T-cell (primary cell): Measurements from ENCODE around the gene ERAP2. TPM values are rescaled to one million over a fixed set of nuclear protein-coding genes. Genes with fewer than 3 reads are reported as not detected.

Experiments used
- ATAC-seq, 4 experiments: fragments of 200-7000 bp in 3 of 4; fragments of 150-1000 bp in 1 of 4; cut with Tn5 transposase; replicated peaks in 1 of 4; 1 replicate in 3 of 4; 2 replicates in 1 of 4; pipeline ENCODE4 v1.10.0; 2021; ENCODE audit warnings: moderate library complexity in 3 of 4, mild to moderate bottlenecking in 2 of 4, moderate number of reproducible peaks in 1 of 4
- CTCF ChIA-PET, 2 donors: fragments of 300-600 bp; sonication (Branson Sonifier 250); formaldehyde crosslinking; loops; one replicate each; lab custom pipeline; 2022; ENCODE audit warnings: antibody characterized with exemption in 2 of 2; lab: Charles Lee
- POLR2A ChIA-PET, 2 donors: fragments of 300-600 bp; sonication (Branson Sonifier 250); formaldehyde crosslinking; loops; one replicate each; lab custom pipeline; 2022; ENCODE audit warnings: antibody characterized with exemption in 2 of 2; lab: Charles Lee
- DNase-seq, 35 experiments: peaks; one replicate each; pipeline versions ENCODE4 v3.0.0 to v3.0.0-alpha.2; 2013 to 2023
- H3K27ac ChIP-seq: one replicate; pipeline ENCODE4 v1.5.1; 2013; ENCODE audit warnings: low read length
- H3K27me3 ChIP-seq, 2 experiments: replicated peaks in 1 of 2; 1 replicate in 1 of 2; 2 replicates in 1 of 2; pipeline versions ENCODE4 v1.6.1 to v1.7.0; 2013; ENCODE audit warnings: low read length in 1 of 2, mixed read lengths in 1 of 2; ENCODE audit not compliant: control insufficient read depth in 2 of 2, insufficient read depth in 2 of 2; ENCODE audit errors: extremely low read depth in 1 of 2
- H3K36me3 ChIP-seq, 2 donors: 1 replicate in 1 of 2; 2 replicates in 1 of 2; pipeline versions ENCODE4 v1.6.1 to v1.7.0; 2013; ENCODE audit warnings: low read length in 1 of 2; ENCODE audit not compliant: control insufficient read depth in 2 of 2, insufficient read depth in 1 of 2; ENCODE audit errors: extremely low read depth in 1 of 2
- H3K4me1 ChIP-seq, 2 experiments: 1 replicate in 1 of 2; 2 replicates in 1 of 2; pipeline versions ENCODE4 v1.6.1 to v1.7.0; 2013; ENCODE audit warnings: low read length in 2 of 2, mixed read lengths in 1 of 2; ENCODE audit not compliant: insufficient read depth in 2 of 2, control insufficient read depth in 1 of 2; ENCODE audit errors: extremely low read depth in 1 of 2
- H3K4me3 ChIP-seq, 2 donors: 1 replicate in 1 of 2; 2 replicates in 1 of 2; pipeline versions ENCODE4 v1.5.1 to v1.7.0; 2013; ENCODE audit warnings: mild to moderate bottlenecking in 2 of 2, low read length in 1 of 2, moderate library complexity in 1 of 2; ENCODE audit not compliant: control insufficient read depth in 1 of 2; ENCODE audit errors: extremely low read depth in 1 of 2
- H3K9me3 ChIP-seq: 2 replicates; pipeline ENCODE4 v1.7.0; 2013
- H3K27ac Mint-ChIP-seq, 2 donors: one replicate each; pipeline ENCODE4 v1.8.0; 2020 to 2021; ENCODE audit warnings: mild to moderate bottlenecking in 2 of 2, mixed read lengths in 2 of 2
- H3K27me3 Mint-ChIP-seq, 2 donors: one replicate each; pipeline ENCODE4 v1.8.0; 2021 to 2022; ENCODE audit warnings: mixed read lengths in 2 of 2
- H3K36me3 Mint-ChIP-seq: one replicate; pipeline ENCODE4 v1.8.0; 2021; ENCODE audit warnings: mixed read lengths
- H3K4me1 Mint-ChIP-seq, 3 donors: one replicate each; pipeline ENCODE4 v1.8.0; 2020 to 2022; ENCODE audit warnings: mixed read lengths in 3 of 3, mild to moderate bottlenecking in 1 of 3
- H3K4me3 Mint-ChIP-seq, 3 donors: one replicate each; pipeline ENCODE4 v1.8.0; 2020 to 2022; ENCODE audit warnings: mild to moderate bottlenecking in 3 of 3, mixed read lengths in 3 of 3, moderate library complexity in 3 of 3
- H3K9me3 Mint-ChIP-seq, 3 donors: one replicate each; pipeline ENCODE4 v1.8.0; 2020 to 2022; ENCODE audit warnings: mixed read lengths in 3 of 3
- WGBS: methylation state at CpG from one replicate; pipeline ENCODE4 v1.1.5; 2013; ENCODE audit warnings: missing lambda C conversion rate; ENCODE audit not compliant: insufficient coverage; 5-methylcytosine and 5-hydroxymethylcytosine counted together
- total RNA-seq, 35 experiments: library from RNA in 6 of 35; stranded (reverse) in 6 of 35; fragments of 120-200 nt in 1 of 35; gene quantifications; one replicate each; pipeline versions ENCODE4 v1.2.1 to v1.2.4 and lab custom pipeline; 2013 to 2026

The ERAP2 gene
- total RNA-seq, 5 donors from 2014 or later (not counting 1 experiment from before 2014, with no cell fraction given): 40.4 to 162 (median 71.6) TPM

GRCh38 chr5:96880444-96881164 is 4.3 kb downstream of the ERAP2 start:
- no peaks in the 10 kb centered on the region for H3K27me3 Mint-ChIP-seq
- no peak for ATAC-seq
- H3K4me1 Mint-ChIP-seq: peaks cover 77 to 84% (median 79%) of the 10 kb centered on the region in 3 donors
- no peak for DNase-seq
- CTCF ChIA-PET: interaction anchor here in 1 of 2 donors (2.6 kb wide), 1 partner anchor 12 kb away, joined by 10 read pairs; no protein-coding TSS in a partner anchor
- Histone ChIP-seq H3K27me3 (no peaks in the 10 kb centered on the region), H3K4me3 (peak overlapping the region in 1 of 2 donors; percentile 3), H3K36me3 (peaks cover 0 to 57% of the 10 kb centered on the region in 2 donors), H3K9me3 (no peaks in the 10 kb centered on the region), H3K4me1 (peaks cover 66 to 67% of the 10 kb centered on the region in 2 experiments), H3K27ac (peak overlapping the region; percentile 10)
- POLR2A ChIA-PET: no interaction called here
- peaks cover 57% of the 10 kb centered on the region for H3K36me3 Mint-ChIP-seq
- H3K27ac Mint-ChIP-seq: peak overlapping the region; percentile 71 to 82
- H3K9me3 Mint-ChIP-seq: no peaks in the 10 kb centered on the region
- 80% methylated on average over 3 of the region's 4 CpGs for WGBS
- H3K4me3 Mint-ChIP-seq: peak overlapping the region; percentile 71 to 77 (median 72)

GRCh38 chr5:96881511-96882115 is 5.3 kb downstream of the ERAP2 start:
- peaks cover 64% of the 10 kb centered on the region for H3K36me3 Mint-ChIP-seq
- Histone ChIP-seq H3K4me3 (peak overlapping the region; percentile 3 to 32), H3K36me3 (peaks cover 0 to 59% of the 10 kb centered on the region in 2 donors), H3K9me3 (no peaks in the 10 kb centered on the region), H3K4me1 (peaks cover 70 to 71% of the 10 kb centered on the region in 2 experiments), H3K27me3 (no peaks in the 10 kb centered on the region), H3K27ac (peak overlapping the region; percentile 11)
- no peaks in the 10 kb centered on the region for H3K9me3 Mint-ChIP-seq
- ChIA-PET POLR2A (interaction anchor here in 1 of 2 donors (0.6 kb wide), 1 partner anchor 81 kb away, joined by 3 read pairs; no protein-coding TSS in a partner anchor), CTCF (interaction anchor here (1.5 to 2.6 kb wide), 3 partner anchors 9 to 13 kb away, joined by 3 to 13 read pairs (median 10); no protein-coding TSS in a partner anchor)
- 60% methylated on average over 1 of the region's 2 CpGs for WGBS
- DNase-seq (no peak), ATAC-seq (peak in 2 of 4 experiments; percentile 24 to 33)
- H3K27ac Mint-ChIP-seq: peak overlapping the region; percentile 71 to 82
- H3K27me3 Mint-ChIP-seq: no peaks in the 10 kb centered on the region
- peaks cover 82 to 88% (median 83%) of the 10 kb centered on the region in 3 donors for H3K4me1 Mint-ChIP-seq
- peak overlapping the region; percentile 71 to 77 (median 72) for H3K4me3 Mint-ChIP-seq

- no peaks in the 10 kb centered on the region for H3K27me3 Mint-ChIP-seq
- Histone ChIP-seq H3K4me1 (peaks cover 65 to 67% of the 10 kb centered on the region in 2 experiments), H3K9me3 (no peaks in the 10 kb centered on the region), H3K27ac (no peak overlapping the region), H3K36me3 (peaks cover 0 to 70% of the 10 kb centered on the region in 2 donors), H3K4me3 (no peak overlapping the region), H3K27me3 (no peaks in the 10 kb centered on the region)
- peaks cover 73% of the 10 kb centered on the region for H3K36me3 Mint-ChIP-seq
- H3K4me3 Mint-ChIP-seq: peak overlapping the region; percentile 17 to 77 (median 48)
- no CpG with 5 or more reads among the region's 3 CpGs for WGBS
- DNase-seq (no peak), ATAC-seq (no peak)
- peaks cover 75 to 82% (median 78%) of the 10 kb centered on the region in 3 donors for H3K4me1 Mint-ChIP-seq
- CTCF ChIA-PET: no interaction called here
- peak overlapping the region; percentile 78 to 85 for H3K27ac Mint-ChIP-seq
- POLR2A ChIA-PET: interaction anchor here (0.6 to 0.7 kb wide), 2 partner anchors 33 to 60 kb away, joined by 3 to 7 read pairs; no protein-coding TSS in a partner anchor
- H3K9me3 Mint-ChIP-seq: no peaks in the 10 kb centered on the region
Measured at GRCh38 chr5:96883871-96884270, 7.6 kb downstream of the ERAP2 start.

GRCh38 chr5:96884995-96885394 is 8.7 kb downstream of the ERAP2 start:
- H3K36me3 Mint-ChIP-seq: peaks cover 76% of the 10 kb centered on the region
- WGBS: 86% methylated on average over 2 of the region's 7 CpGs

GRCh38 chr5:96885518-96886338 is 9.4 kb downstream of the ERAP2 start:
- POLR2A ChIA-PET: interaction anchor here in 1 of 2 donors (0.9 kb wide), 1 partner anchor 11 kb away, joined by 3 read pairs; no protein-coding TSS in a partner anchor
- DNase-seq: peak in 22 of 35 experiments; percentile 16 to 68 (median 34)
- Histone ChIP-seq H3K4me1 (peaks cover 51 to 52% of the 10 kb centered on the region in 2 experiments), H3K27me3 (no peaks in the 10 kb centered on the region), H3K9me3 (no peaks in the 10 kb centered on the region), H3K27ac (peak overlapping the region; percentile 72), H3K4me3 (peak overlapping the region in 1 of 2 donors; percentile 23), H3K36me3 (peaks cover 0 to 75% of the 10 kb centered on the region in 2 donors)
- Mint-ChIP-seq H3K4me1 (peaks cover 63 to 70% (median 69%) of the 10 kb centered on the region in 3 donors), H3K36me3 (peaks cover 70% of the 10 kb centered on the region), H3K27ac (peak overlapping the region; percentile 95 to 98), H3K9me3 (no peaks in the 10 kb centered on the region), H3K27me3 (no peaks in the 10 kb centered on the region), H3K4me3 (peak overlapping the region; percentile 55 to 66 (median 55))
- CTCF ChIA-PET: interaction anchor here (0.5 to 1.5 kb wide), 13 partner anchors 9 to 118 kb away, joined by 3 to 15 read pairs (median 4); partner anchors contain the start of gene ERAP2 (in 1 of the 2)
- ATAC-seq: peak; percentile 80 to 93 (median 90)
- WGBS: 6% methylated on average over 4 of the region's 5 CpGs

More at GRCh38 chr5:96884995-96885394, 8.7 kb downstream of the ERAP2 start:
- H3K4me3 ChIP-seq: no peak overlapping the region
- DNase-seq (no peak), ATAC-seq (no peak)
- Mint-ChIP-seq H3K9me3 (no peaks in the 10 kb centered on the region), H3K27me3 (no peaks in the 10 kb centered on the region), H3K4me3 (peak overlapping the region; percentile 28 to 66 (median 37)), H3K27ac (peak overlapping the region; percentile 95 to 98), H3K4me1 (peaks cover 69 to 78% (median 76%) of the 10 kb centered on the region in 3 donors)
- POLR2A ChIA-PET: interaction anchor here in 1 of 2 donors (0.9 kb wide), 1 partner anchor 12 kb away, joined by 3 read pairs; no protein-coding TSS in a partner anchor
- H3K9me3 ChIP-seq: no peaks in the 10 kb centered on the region
- peaks cover 0 to 75% of the 10 kb centered on the region in 2 donors for H3K36me3 ChIP-seq
- H3K27ac ChIP-seq: peak overlapping the region; percentile 72
- no peaks in the 10 kb centered on the region for H3K27me3 ChIP-seq
- CTCF ChIA-PET: interaction anchor here (0.6 to 1.5 kb wide), 12 partner anchors 9 to 119 kb away, joined by 3 to 15 read pairs (median 4); partner anchors contain the start of gene ERAP2 (in 1 of the 2)
- H3K4me1 ChIP-seq: peaks cover 58 to 59% of the 10 kb centered on the region in 2 experiments
